Upper lobe of left lung (tissue), 6 donors: ENCODE measurements around the gene DNALI1. TPM values are rescaled to one million over a fixed set of nuclear protein-coding genes. Genes with fewer than 3 reads are reported as not detected.

ENCODE experiments used
- ATAC-seq, 2 donors: fragments of 200-7000 bp; cut with Tn5 transposase; one replicate each; pipeline ENCODE4 v1.9.1; 2022; ENCODE audit warnings: mild to moderate bottlenecking in 2 of 2, moderate library complexity in 2 of 2; ENCODE audit not compliant: low FRiP score in 2 of 2
- DNase-seq, 2 donors: peaks; one replicate each; pipeline ENCODE4 v3.0.0-alpha.2; 2019 to 2020
- H3K27ac ChIP-seq, 4 donors: fragments of 200-600 bp; sonication (generic); one replicate each; pipeline ENCODE4 v1.5.1; 2016 to 2019
- H3K27me3 ChIP-seq, 4 donors: fragments of 200-600 bp; sonication (generic); one replicate each; pipeline ENCODE4 v1.5.1; 2017 to 2019
- H3K36me3 ChIP-seq, 4 donors: fragments of 200-600 bp; sonication (generic); one replicate each; pipeline ENCODE4 v1.5.1; 2016 to 2019
- H3K4me1 ChIP-seq, 4 donors: fragments of 200-600 bp; sonication (generic); one replicate each; pipeline ENCODE4 v1.5.1; 2018 to 2019
- H3K4me3 ChIP-seq, 4 donors: fragments of 200-600 bp; sonication (generic); one replicate each; pipeline ENCODE4 v1.5.1; 2017 to 2019; ENCODE audit warnings: mild to moderate bottlenecking in 2 of 4, moderate library complexity in 1 of 4
- H3K9me3 ChIP-seq, 4 donors: fragments of 200-600 bp; sonication (generic); one replicate each; pipeline ENCODE4 v1.5.1; 2018 to 2019
- CTCF ChIP-seq, 6 experiments: fragments of 450-650 bp in 4 of 6; fragments of 200-600 bp in 2 of 6; sonication (generic) in 2 of 6; IDR thresholded peaks; one replicate each; pipeline ENCODE4 v1.5.1; 2016 to 2019; ENCODE audit warnings: antibody characterized with exemption in 6 of 6
- EP300 ChIP-seq, 4 donors: sonication (generic); formaldehyde crosslinking; IDR thresholded peaks; one replicate each; pipeline ENCODE4 v1.5.1; 2017; ENCODE audit warnings: antibody characterized with exemption in 4 of 4, control low read depth in 2 of 4
- POLR2A ChIP-seq, 4 donors: fragments of 450-650 bp; IDR thresholded peaks; one replicate each; pipeline ENCODE4 v1.5.1; 2016 to 2017; ENCODE audit warnings: antibody characterized with exemption in 4 of 4, mild to moderate bottlenecking in 2 of 4
- POLR2AphosphoS5 ChIP-seq, 2 donors: sonication (generic); formaldehyde crosslinking; IDR thresholded peaks; one replicate each; pipeline ENCODE4 v1.5.1; 2017; ENCODE audit warnings: antibody characterized with exemption in 2 of 2
- WGBS, 2 donors: methylation state at CpG; one replicate each; pipeline ENCODE4 v1.1.5; 2017 to 2018; 5-methylcytosine and 5-hydroxymethylcytosine counted together
- total RNA-seq, 6 donors: library from RNA; depleted of rRNA in 4 of 6; stranded (reverse); fragments of >200 nt in 4 of 6; gene quantifications; one replicate each; pipeline versions ENCODE4 v1.1.0 to v1.2.1, GENCODE V29; 2016 to 2021
- donor health status: DM: no; HTN: no; CAD: no; lungs with moderate emphysema.
- donor health status: DM: no; HTN: yes; CAD: no; lungs with severe emphysema.

The DNALI1 gene
- total RNA-seq, 6 donors from 2014 or later = 12.3 to 41.9 (median 23.4) TPM

- Histone ChIP-seq H3K27ac (no peak overlapping the region), H3K27me3 (no peaks in the 10 kb centered on the region), H3K4me1 (peaks cover 1 to 17% (median 4%) of the 10 kb centered on the region in 4 donors), H3K36me3 (peaks cover 6 to 48% (median 28%) of the 10 kb centered on the region in 4 donors), H3K9me3 (no peaks in the 10 kb centered on the region), H3K4me3 (no peak overlapping the region)
- TF ChIP-seq CTCF (IDR thresholded peaks at IDR 0.05) (peak in 5 of 6 experiments; percentile 22 to 38 (median 28)), EP300 (IDR thresholded peaks at IDR 0.05) (no peak)
- DNase-seq (peak in 1 of 2 donors; percentile 34), ATAC-seq (no peak)
- 90 to 95% methylated on average over 19 to 21 of the region's 21 CpGs for WGBS, 2 donors
These were observed 4.7 kb downstream of the DNALI1 start for GRCh38 chr1:37561133-37562132.

- WGBS, 2 donors = 83 to 100% methylated on average over 1 of the region's 1 CpG
- no peaks in the 10 kb centered on the region for H3K9me3 ChIP-seq
- no peak overlapping the region for H3K4me3 ChIP-seq
- ATAC-seq (no peak), DNase-seq (no peak)
- H3K4me1 ChIP-seq = peaks cover 0 to 4% (median 0%) of the 10 kb centered on the region in 4 donors
- peaks cover 20 to 63% (median 43%) of the 10 kb centered on the region in 4 donors for H3K36me3 ChIP-seq
- no peaks in the 10 kb centered on the region for H3K27me3 ChIP-seq
- TF ChIP-seq CTCF (IDR thresholded peaks at IDR 0.05) = no peak
- no peak for TF ChIP-seq POLR2AphosphoS5 (IDR thresholded peaks at IDR 0.05)
- TF ChIP-seq EP300 (IDR thresholded peaks at IDR 0.05) = no peak
- no peak for TF ChIP-seq POLR2A (IDR thresholded peaks at IDR 0.05)
- no peak overlapping the region for H3K27ac ChIP-seq
These were observed 6.2 kb downstream of the DNALI1 start for GRCh38 chr1:37562984-37563383.

GRCh38 chr1:37564892-37565291 lies 8.2 kb downstream of the DNALI1 start:
- no peaks in the 10 kb centered on the region for H3K9me3 ChIP-seq
- peaks cover 0 to 4% (median 0%) of the 10 kb centered on the region in 4 donors for H3K4me1 ChIP-seq
- H3K27ac ChIP-seq = no peak overlapping the region
- no peak overlapping the region for H3K4me3 ChIP-seq
- no peaks in the 10 kb centered on the region for H3K27me3 ChIP-seq
- no peak for DNase-seq
- H3K36me3 ChIP-seq = peaks cover 31 to 78% (median 59%) of the 10 kb centered on the region in 4 donors
- ATAC-seq = no peak
- TF ChIP-seq EP300 (IDR thresholded peaks at IDR 0.05) (no peak), POLR2AphosphoS5 (IDR thresholded peaks at IDR 0.05) (no peak), POLR2A (IDR thresholded peaks at IDR 0.05) (no peak), CTCF (IDR thresholded peaks at IDR 0.05) (no peak)

GRCh38 chr1:37567023-37567422 lies 10.3 kb downstream of the DNALI1 start:
- no peak for DNase-seq
- peaks cover 33 to 94% (median 72%) of the 10 kb centered on the region in 4 donors for H3K36me3 ChIP-seq

More at GRCh38 chr1:37567023-37567422, 10.3 kb downstream of the DNALI1 start:
- WGBS, 2 donors = 81 to 91% methylated on average over 3 of the region's 3 CpGs
- TF ChIP-seq EP300 (IDR thresholded peaks at IDR 0.05) (no peak), CTCF (IDR thresholded peaks at IDR 0.05) (no peak), POLR2AphosphoS5 (IDR thresholded peaks at IDR 0.05) (no peak), POLR2A (IDR thresholded peaks at IDR 0.05) (no peak)
- Histone ChIP-seq H3K27ac (no peak overlapping the region), H3K9me3 (no peaks in the 10 kb centered on the region), H3K27me3 (no peaks in the 10 kb centered on the region), H3K4me3 (no peak overlapping the region), H3K4me1 (no peaks in the 10 kb centered on the region)
- no peak for ATAC-seq
